Measurements from ENCODE around the gene MBD3L1.

DNA sequence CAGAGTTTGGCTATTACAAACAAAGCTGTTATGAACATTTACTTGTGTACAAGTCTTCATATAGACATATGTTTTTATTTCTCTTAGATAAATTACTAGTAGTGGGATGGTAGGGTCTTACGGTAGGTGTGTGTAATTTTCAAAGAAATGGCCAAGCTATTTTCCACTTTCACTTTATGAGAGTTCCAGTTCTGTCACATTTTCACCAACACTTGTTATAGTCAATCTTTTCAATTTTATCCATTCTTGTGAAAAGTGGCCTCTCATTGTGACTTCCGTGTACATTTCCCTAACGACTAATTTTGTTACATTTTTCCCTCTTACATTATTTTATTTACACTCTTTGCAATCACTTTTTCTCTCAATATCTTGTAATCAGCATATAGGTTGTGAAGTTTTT is 18.3 kb downstream of the MBD3L1 start:
- TF ChIP-seq, protein P1, sequence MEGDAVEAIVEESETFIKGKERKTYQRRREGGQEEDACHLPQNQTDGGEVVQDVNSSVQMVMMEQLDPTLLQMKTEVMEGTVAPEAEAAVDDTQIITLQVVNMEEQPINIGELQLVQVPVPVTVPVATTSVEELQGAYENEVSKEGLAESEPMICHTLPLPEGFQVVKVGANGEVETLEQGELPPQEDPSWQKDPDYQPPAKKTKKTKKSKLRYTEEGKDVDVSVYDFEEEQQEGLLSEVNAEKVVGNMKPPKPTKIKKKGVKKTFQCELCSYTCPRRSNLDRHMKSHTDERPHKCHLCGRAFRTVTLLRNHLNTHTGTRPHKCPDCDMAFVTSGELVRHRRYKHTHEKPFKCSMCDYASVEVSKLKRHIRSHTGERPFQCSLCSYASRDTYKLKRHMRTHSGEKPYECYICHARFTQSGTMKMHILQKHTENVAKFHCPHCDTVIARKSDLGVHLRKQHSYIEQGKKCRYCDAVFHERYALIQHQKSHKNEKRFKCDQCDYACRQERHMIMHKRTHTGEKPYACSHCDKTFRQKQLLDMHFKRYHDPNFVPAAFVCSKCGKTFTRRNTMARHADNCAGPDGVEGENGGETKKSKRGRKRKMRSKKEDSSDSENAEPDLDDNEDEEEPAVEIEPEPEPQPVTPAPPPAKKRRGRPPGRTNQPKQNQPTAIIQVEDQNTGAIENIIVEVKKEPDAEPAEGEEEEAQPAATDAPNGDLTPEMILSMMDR (IDR thresholded peaks at IDR 0.05): no peak
- TF ChIP-seq POLR2A (IDR thresholded peaks at IDR 0.05): no peak
- TF ChIP-seq EP300 (IDR thresholded peaks at IDR 0.05): no peak
- TF ChIP-seq POLR2AphosphoS5 (IDR thresholded peaks at IDR 0.05): no peak

Measured in sigmoid colon (tissue), 4 donors.